ENCODE results near the gene CEP350. TPM values are rescaled to one million over a fixed set of nuclear protein-coding genes. Genes with fewer than 3 reads are reported as not detected.
"Not testable (repeated sequence)": the region's sequence is repeated elsewhere in the genome, so short reads cannot be mapped to it uniquely, and the experiment has no call there.

CEP350 gene
- total RNA-seq, 2 donors from 2014 or later: 43.3 to 67.4 TPM

DNA sequence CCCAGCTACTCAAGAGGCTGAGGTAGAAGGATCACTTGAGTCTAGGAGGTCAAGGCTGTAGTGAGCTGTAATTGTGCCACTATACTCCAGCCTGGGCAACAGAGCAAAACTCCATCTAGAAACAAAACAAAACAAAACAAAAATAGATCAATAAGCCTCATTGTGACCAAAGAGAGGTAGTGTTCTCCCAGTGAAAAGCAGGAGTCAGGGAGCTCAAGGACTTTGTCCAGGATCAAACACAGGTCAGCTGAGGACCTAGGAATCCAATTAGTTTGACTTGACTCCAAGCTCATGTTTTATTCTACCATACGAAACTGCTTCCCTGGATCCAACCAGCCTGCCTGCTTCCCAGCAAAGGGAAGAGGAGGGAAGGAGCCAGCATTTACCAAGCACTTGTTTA is 178.6 kb downstream of the CEP350 start:
- Histone ChIP-seq H3K27me3 (replicated peaks; ENCODE audit: insufficient read depth) (peaks cover 2% of the 10 kb centered on the region), H3K9me3 (no peaks in the 10 kb centered on the region), H3K4me1 (replicated peaks) (no peaks in the 10 kb centered on the region), H3K27ac (no peak overlapping the region), H3K36me3 (no peaks in the 10 kb centered on the region), H3K4me3 (no peak overlapping the region)
- 65% methylated on average over 1 of the region's 1 CpG for WGBS
- intact Hi-C loops (cut with DNase I): no loop called here
- DNase-seq (ENCODE audit: low spot score): no peak
- TF ChIP-seq POLR2AphosphoS5 (IDR thresholded peaks at IDR 0.05): no peak
- TF ChIP-seq, protein P1, sequence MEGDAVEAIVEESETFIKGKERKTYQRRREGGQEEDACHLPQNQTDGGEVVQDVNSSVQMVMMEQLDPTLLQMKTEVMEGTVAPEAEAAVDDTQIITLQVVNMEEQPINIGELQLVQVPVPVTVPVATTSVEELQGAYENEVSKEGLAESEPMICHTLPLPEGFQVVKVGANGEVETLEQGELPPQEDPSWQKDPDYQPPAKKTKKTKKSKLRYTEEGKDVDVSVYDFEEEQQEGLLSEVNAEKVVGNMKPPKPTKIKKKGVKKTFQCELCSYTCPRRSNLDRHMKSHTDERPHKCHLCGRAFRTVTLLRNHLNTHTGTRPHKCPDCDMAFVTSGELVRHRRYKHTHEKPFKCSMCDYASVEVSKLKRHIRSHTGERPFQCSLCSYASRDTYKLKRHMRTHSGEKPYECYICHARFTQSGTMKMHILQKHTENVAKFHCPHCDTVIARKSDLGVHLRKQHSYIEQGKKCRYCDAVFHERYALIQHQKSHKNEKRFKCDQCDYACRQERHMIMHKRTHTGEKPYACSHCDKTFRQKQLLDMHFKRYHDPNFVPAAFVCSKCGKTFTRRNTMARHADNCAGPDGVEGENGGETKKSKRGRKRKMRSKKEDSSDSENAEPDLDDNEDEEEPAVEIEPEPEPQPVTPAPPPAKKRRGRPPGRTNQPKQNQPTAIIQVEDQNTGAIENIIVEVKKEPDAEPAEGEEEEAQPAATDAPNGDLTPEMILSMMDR (IDR thresholded peaks at IDR 0.05): no peak
- no peak for TF ChIP-seq POLR2A (IDR thresholded peaks at IDR 0.05)

DNA sequence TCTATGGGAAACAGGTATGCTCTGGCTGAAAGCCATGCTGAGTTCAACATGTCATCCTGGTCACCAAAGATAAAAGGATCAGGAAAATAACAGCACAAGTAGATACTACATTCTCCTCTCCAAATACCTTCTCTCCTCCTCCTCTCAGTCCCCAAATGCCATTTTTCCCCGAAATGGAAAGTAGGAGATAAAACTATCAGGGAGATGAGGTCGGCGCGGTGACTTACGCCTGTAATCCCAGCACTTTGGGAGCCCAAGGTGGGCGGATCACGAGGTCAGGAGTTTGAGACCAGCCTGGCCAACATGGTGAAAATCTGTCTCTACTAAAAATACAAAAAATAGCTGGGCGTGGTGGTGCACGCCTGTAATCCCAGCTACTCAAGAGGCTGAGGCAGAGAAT is 179.1 kb downstream of the CEP350 start:
- not testable (repeated sequence) for H3K27ac ChIP-seq; H3K4me1 ChIP-seq (replicated peaks)
- WGBS: 87% methylated on average over 9 of the region's 9 CpGs

DNA sequence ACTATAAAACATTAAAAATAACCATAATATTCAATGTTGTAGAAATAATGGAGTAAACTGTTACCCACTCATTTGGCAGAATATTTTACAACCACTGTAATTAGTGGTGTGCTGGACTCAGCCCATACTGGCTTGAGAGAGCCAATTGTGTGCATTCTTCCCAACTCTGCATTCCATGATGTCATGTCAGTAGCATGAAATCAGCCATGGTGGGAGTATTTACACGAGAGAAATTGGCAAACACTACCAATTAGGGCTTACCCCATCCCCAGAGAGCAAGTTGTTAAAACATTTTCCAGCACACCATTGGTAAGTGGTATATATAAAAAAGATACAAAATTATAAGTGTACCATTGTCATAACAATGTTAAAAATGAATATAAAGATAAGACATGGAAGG is 180.9 kb downstream of the CEP350 start:
- H3K4me1 ChIP-seq (replicated peaks): no peaks in the 10 kb centered on the region
- H3K9me3 ChIP-seq: no peaks in the 10 kb centered on the region
- 25% methylated on average over 1 of the region's 1 CpG for WGBS
- no peak overlapping the region for H3K4me3 ChIP-seq
- peaks cover 2% of the 10 kb centered on the region for H3K27me3 ChIP-seq (replicated peaks; ENCODE audit: insufficient read depth)
- H3K36me3 ChIP-seq: no peaks in the 10 kb centered on the region
- TF ChIP-seq, protein P1 (IDR thresholded peaks at IDR 0.05): no peak
- TF ChIP-seq POLR2AphosphoS5 (IDR thresholded peaks at IDR 0.05) (no peak), POLR2A (IDR thresholded peaks at IDR 0.05) (no peak)
- no peak for DNase-seq (ENCODE audit: low spot score)
- no peak overlapping the region for H3K27ac ChIP-seq
- intact Hi-C loops (cut with DNase I): no loop called here

More for the DNA sequence above, 179.1 kb downstream of the CEP350 start:
- H3K4me3 ChIP-seq; H3K36me3 ChIP-seq; H3K9me3 ChIP-seq; DNase-seq (ENCODE audit: low spot score); intact Hi-C loops (cut with DNase I); H3K27me3 ChIP-seq (replicated peaks; ENCODE audit: insufficient read depth): not testable (repeated sequence)

DNA sequence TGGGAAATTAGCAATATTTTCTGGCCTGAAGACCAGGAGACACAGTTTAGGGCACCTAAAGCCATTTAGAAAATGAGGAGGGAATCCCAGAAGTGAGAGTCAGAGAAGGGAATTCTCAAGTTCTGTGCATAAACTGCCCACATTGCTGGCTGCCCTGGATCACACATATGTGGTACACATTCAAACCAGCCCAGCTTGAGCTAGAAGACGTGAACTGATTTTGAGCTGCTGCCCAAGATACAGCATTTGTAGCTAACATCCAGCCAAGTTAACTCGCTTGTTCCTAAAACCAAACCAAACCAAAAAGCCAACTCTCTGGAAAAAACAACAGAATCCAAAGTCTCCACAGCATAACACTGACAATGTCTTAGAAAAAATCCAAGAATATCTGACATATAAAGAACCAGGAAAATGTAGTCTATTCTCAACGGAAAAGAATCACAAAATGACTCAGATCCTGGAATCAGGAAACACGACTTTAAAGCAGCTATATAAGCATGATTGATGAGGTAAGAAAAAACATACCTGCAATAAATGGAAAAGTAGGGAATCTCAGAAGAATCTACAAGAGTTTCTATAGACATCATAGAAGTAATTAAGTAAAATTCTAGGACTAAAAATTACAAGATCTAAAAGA is 181.8 kb downstream of the CEP350 start:
- Histone ChIP-seq H3K4me3 (no peak overlapping the region), H3K9me3 (no peaks in the 10 kb centered on the region), H3K36me3 (no peaks in the 10 kb centered on the region), H3K27me3 (replicated peaks; ENCODE audit: insufficient read depth) (peaks cover 2% of the 10 kb centered on the region), H3K4me1 (replicated peaks) (no peaks in the 10 kb centered on the region), H3K27ac (no peak overlapping the region)
- TF ChIP-seq, protein P1 (IDR thresholded peaks at IDR 0.05): no peak
- no peak for TF ChIP-seq POLR2AphosphoS5 (IDR thresholded peaks at IDR 0.05)
- no peak for TF ChIP-seq POLR2A (IDR thresholded peaks at IDR 0.05)
- DNase-seq (ENCODE audit: low spot score): no peak
- whole genome bisulfite sequencing: 69% methylated on average over 4 of the region's 4 CpGs
- intact Hi-C loops (cut with DNase I): no loop called here

DNA sequence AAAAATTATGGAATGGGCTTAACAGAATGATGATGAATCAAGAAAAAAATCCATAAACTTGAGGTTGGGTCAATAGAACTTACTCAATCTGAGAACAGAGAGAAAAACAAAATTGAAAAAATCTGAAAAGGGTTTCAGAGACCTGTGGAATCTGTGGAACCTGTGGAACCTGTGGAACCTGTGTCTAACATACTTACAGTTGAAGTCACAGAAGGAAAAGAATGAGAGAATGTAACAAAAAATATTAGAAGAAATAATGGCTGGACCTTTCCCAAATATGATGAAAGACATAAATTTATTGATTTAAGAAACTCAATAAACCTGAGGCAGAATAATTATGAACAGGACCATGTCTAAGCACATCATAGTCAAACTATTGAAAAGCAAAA is 182.4 kb downstream of the CEP350 start:
- peaks cover 2% of the 10 kb centered on the region for H3K27me3 ChIP-seq (replicated peaks; ENCODE audit: insufficient read depth)
- no peaks in the 10 kb centered on the region for H3K9me3 ChIP-seq
- H3K27ac ChIP-seq: no peak overlapping the region
- no peak for TF ChIP-seq POLR2A (IDR thresholded peaks at IDR 0.05)
- TF ChIP-seq, protein P1 (IDR thresholded peaks at IDR 0.05): no peak
- no peak for TF ChIP-seq POLR2AphosphoS5 (IDR thresholded peaks at IDR 0.05)
- no peaks in the 10 kb centered on the region for H3K36me3 ChIP-seq
- DNase-seq (ENCODE audit: low spot score): no peak
- H3K4me3 ChIP-seq: no peak overlapping the region
- intact Hi-C loops (cut with DNase I): no loop called here
- H3K4me1 ChIP-seq (replicated peaks): no peaks in the 10 kb centered on the region
